22Rv1 (cell line): ENCODE measurements around the gene FBXO42.

ENCODE experiments used
- CTCF ChIP-seq: fragments of 450-650 bp; IDR thresholded peaks from 2 replicates; pipeline ENCODE4 v1.5.1; 2017; ENCODE audit warnings: mild to moderate bottlenecking
- ZFX ChIP-seq: fragments of 450-650 bp; IDR thresholded peaks from 2 replicates; pipeline ENCODE4 v1.6.1; 2017; ENCODE audit warnings: antibody characterized with exemption, borderline replicate concordance

DNA sequence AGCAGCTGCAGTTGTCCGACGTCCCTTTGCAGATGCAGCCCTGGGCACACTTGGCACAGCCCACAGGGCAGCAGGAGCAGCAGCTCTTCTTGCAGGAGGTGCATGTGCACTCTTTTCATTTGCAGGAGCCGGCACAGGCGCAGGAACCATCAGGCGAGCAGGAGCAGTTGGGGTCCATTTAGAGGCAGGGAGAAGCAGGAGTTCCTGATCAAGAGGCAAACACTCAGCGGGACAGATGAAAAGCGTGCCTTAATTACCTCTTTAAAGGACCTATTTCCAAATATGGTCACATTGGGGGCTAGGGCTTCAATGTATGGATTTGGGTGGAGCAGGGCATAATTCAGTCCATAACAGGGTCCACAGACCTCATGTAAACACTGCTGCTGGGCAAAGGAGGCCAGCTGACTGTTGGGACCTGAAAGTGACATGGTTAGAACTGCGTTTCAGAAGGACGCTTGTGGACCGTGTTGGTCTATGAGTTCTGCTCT is 111.0 kb downstream of the FBXO42 start:
- TF ChIP-seq CTCF (no peak), ZFX (no peak)
